Neural cell (in vitro differentiated cells): Measurements from ENCODE around the gene P2RX1. TPM values are rescaled to one million over a fixed set of nuclear protein-coding genes. Genes with fewer than 3 reads are reported as not detected.
"Not testable (repeated sequence)": the region's sequence is repeated elsewhere in the genome, so short reads cannot be mapped to it uniquely, and the experiment has no call there.

Source experiments
- H2AFZ ChIP-seq: fragments of 200-600, 300-800 bp; sonication (generic), shearing (Covaris generic); 2 replicates; pipeline ENCODE4 v1.6.0; 2014; ENCODE audit warnings: low read depth, mild to moderate bottlenecking, antibody characterized with exemption, low read length, moderate library complexity
- H3F3A ChIP-seq: fragments of 200-600 bp; shearing (Covaris generic); 2 replicates; pipeline ENCODE4 v1.6.1; 2016; ENCODE audit warnings: mild to moderate bottlenecking, moderate library complexity, mixed read lengths, antibody characterized with exemption, low read length; ENCODE audit not compliant: insufficient read depth, poor library complexity, severe bottlenecking
- H3K27ac ChIP-seq: fragments of 200-600, 300-800 bp; sonication (generic), shearing (Covaris generic); 2 replicates; pipeline ENCODE4 v1.5.1; 2014; ENCODE audit warnings: mild to moderate bottlenecking, low read length, moderate library complexity
- H3K27me3 ChIP-seq: fragments of 300-800, 200-600 bp; sonication (generic), shearing (Covaris generic); 2 replicates; pipeline ENCODE4 v1.6.0; 2014; ENCODE audit warnings: mild to moderate bottlenecking, low read depth, low read length, moderate library complexity; ENCODE audit not compliant: insufficient read depth
- H3K36me3 ChIP-seq: fragments of 300-800, 200-600 bp; sonication (generic), shearing (Covaris generic); 2 replicates; pipeline ENCODE4 v1.5.1; 2014; ENCODE audit warnings: mild to moderate bottlenecking, antibody characterized with exemption, low read length, moderate library complexity; ENCODE audit not compliant: insufficient read depth
- H3K4me2 ChIP-seq: fragments of 300-800, 200-600 bp; sonication (generic), shearing (Covaris generic); 2 replicates; pipeline ENCODE4 v1.6.0; 2014; ENCODE audit warnings: mild to moderate bottlenecking, low read length
- H3K4me3 ChIP-seq: fragments of 300-800, 200-600 bp; sonication (generic), shearing (Covaris generic); 2 replicates; pipeline ENCODE4 v1.5.1; 2014; ENCODE audit warnings: mild to moderate bottlenecking, low read length, moderate library complexity
- H3K79me2 ChIP-seq: fragments of 200-600 bp; shearing (Covaris generic); replicated peaks from 2 replicates; pipeline ENCODE4 v1.6.0; 2014; ENCODE audit warnings: mild to moderate bottlenecking, low read length, moderate library complexity; ENCODE audit not compliant: insufficient read depth
- H3K9ac ChIP-seq: fragments of 300-800, 200-600 bp; sonication (generic), shearing (Covaris generic); 2 replicates; pipeline ENCODE4 v1.6.1; 2016; ENCODE audit warnings: mild to moderate bottlenecking, low read length, mixed read lengths
- H3K9me2 ChIP-seq: fragments of 200-600 bp; shearing (Covaris generic); 2 replicates; pipeline ENCODE4 v1.6.1; 2016; ENCODE audit warnings: mild to moderate bottlenecking, low read length, mixed read lengths; ENCODE audit not compliant: insufficient read depth
- H3K9me3 ChIP-seq: fragments of 200-600, 300-800 bp; sonication (generic), shearing (Covaris generic); 2 replicates; pipeline ENCODE4 v1.6.1; 2016; ENCODE audit warnings: mild to moderate bottlenecking, mixed run types, low read length, moderate library complexity, mixed read lengths
- H4K20me1 ChIP-seq: fragments of 200-600 bp; shearing (Covaris generic); 2 replicates; pipeline ENCODE4 v1.6.1; 2016; ENCODE audit warnings: mild to moderate bottlenecking, mixed run types; ENCODE audit not compliant: insufficient read depth
- CTCF ChIP-seq: fragments of 450-650 bp; IDR thresholded peaks from 2 replicates; pipeline ENCODE4 v1.5.1; 2014; ENCODE audit warnings: antibody characterized with exemption, mild to moderate bottlenecking, moderate library complexity; ENCODE audit not compliant: poor library complexity, severe bottlenecking
- EP300 ChIP-seq: fragments of 450-650 bp; conservative IDR thresholded peaks from 2 replicates; pipeline ENCODE4 v1.6.1; 2014; ENCODE audit warnings: antibody characterized with exemption, mild to moderate bottlenecking, moderate library complexity; ENCODE audit not compliant: poor library complexity, severe bottlenecking
- EZH2 ChIP-seq: fragments of 200-600, 300-800 bp; shearing (Covaris generic), sonication (generic); IDR thresholded peaks from 2 replicates; pipeline ENCODE4 v1.6.1; 2014; ENCODE audit warnings: antibody characterized with exemption, low read length, borderline replicate concordance, mild to moderate bottlenecking; ENCODE audit not compliant: insufficient read depth, poor library complexity, severe bottlenecking
- MXI1 ChIP-seq: fragments of 450-650 bp; conservative IDR thresholded peaks from 2 replicates; pipeline ENCODE4 v1.6.1; 2014; ENCODE audit warnings: antibody characterized with exemption, mild to moderate bottlenecking; ENCODE audit not compliant: poor library complexity, severe bottlenecking
- POLR2AphosphoS5 ChIP-seq: IDR thresholded peaks from 2 replicates; pipeline ENCODE4 v1.6.1; 2012
- RAD21 ChIP-seq: fragments of 450-650 bp; conservative IDR thresholded peaks from 2 replicates; pipeline ENCODE4 v1.6.1; 2014; ENCODE audit warnings: antibody characterized with exemption, mild to moderate bottlenecking, moderate library complexity
- REST ChIP-seq: IDR thresholded peaks from 2 replicates; pipeline ENCODE4 v1.6.1; 2012; ENCODE audit warnings: borderline replicate concordance
- SMC3 ChIP-seq: fragments of 450-650 bp; conservative IDR thresholded peaks from 2 replicates; pipeline ENCODE4 v1.6.1; 2014; ENCODE audit warnings: antibody characterized with exemption, mild to moderate bottlenecking, moderate library complexity; ENCODE audit not compliant: poor library complexity
- TAF1 ChIP-seq: IDR thresholded peaks from 2 replicates; pipeline ENCODE4 v1.6.1; 2012; ENCODE audit warnings: low read depth
- polyA plus RNA-seq: library from polyadenylated mRNA; depleted of rRNA; stranded (reverse); fragments of >200 nt; gene quantifications from 2 replicates; pipeline ENCODE4 v1.2.3, GENCODE V29; 2014

Gene P2RX1
- polyA plus RNA-seq, 1 donor from 2014 or later: not detected

- H3K79me2 ChIP-seq: no peaks in the 10 kb centered on the region
- H3K27ac ChIP-seq: no peak overlapping the region
- H3K4me2 ChIP-seq: no peak overlapping the region
- no peaks in the 10 kb centered on the region for H3K36me3 ChIP-seq
- H3K9me2 ChIP-seq: no peaks in the 10 kb centered on the region
- H2AFZ ChIP-seq: no peak overlapping the region
- H3K4me3 ChIP-seq: no peak overlapping the region
- no peak for TF ChIP-seq REST
- no peak for TF ChIP-seq EZH2
- no peak for TF ChIP-seq MXI1
- TF ChIP-seq SMC3: no peak
- TF ChIP-seq EP300: no peak
- H4K20me1 ChIP-seq: no peaks in the 10 kb centered on the region
- no peaks in the 10 kb centered on the region for H3K27me3 ChIP-seq
- no peaks in the 10 kb centered on the region for H3F3A ChIP-seq
- no peak overlapping the region for H3K9ac ChIP-seq
- H3K9me3 ChIP-seq: no peaks in the 10 kb centered on the region
These were observed 33.2 kb upstream of the P2RX1 start for GRCh38 chr17:3949418-3949817.

GRCh38 chr17:3948551-3948950 lies 32.3 kb upstream of the P2RX1 start:
- not testable (repeated sequence) for H3K27me3 ChIP-seq, H3K9me2 ChIP-seq

GRCh38 chr17:3947318-3947810 lies 31.1 kb upstream of the P2RX1 start:
- Histone ChIP-seq H3F3A (no peaks in the 10 kb centered on the region), H2AFZ (no peak overlapping the region), H3K36me3 (no peaks in the 10 kb centered on the region), H3K9ac (no peak overlapping the region), H3K4me2 (no peak overlapping the region), H3K4me3 (no peak overlapping the region), H3K27me3 (no peaks in the 10 kb centered on the region), H3K9me3 (no peaks in the 10 kb centered on the region), H4K20me1 (no peaks in the 10 kb centered on the region), H3K79me2 (no peaks in the 10 kb centered on the region), H3K9me2 (no peaks in the 10 kb centered on the region), H3K27ac (no peak overlapping the region)
- TF ChIP-seq SMC3: no peak
- no peak for TF ChIP-seq MXI1
- no peak for TF ChIP-seq REST
- no peak for TF ChIP-seq POLR2AphosphoS5
- no peak for TF ChIP-seq TAF1
- no peak for TF ChIP-seq RAD21
- no peak for TF ChIP-seq EZH2
- TF ChIP-seq EP300: no peak
- TF ChIP-seq CTCF: no peak

More at GRCh38 chr17:3948551-3948950, 32.3 kb upstream of the P2RX1 start:
- H3K4me3 ChIP-seq, H3K79me2 ChIP-seq, H3K9ac ChIP-seq, H3F3A ChIP-seq, H3K36me3 ChIP-seq, H3K27ac ChIP-seq, H4K20me1 ChIP-seq, H2AFZ ChIP-seq, H3K9me3 ChIP-seq, H3K4me2 ChIP-seq: not testable (repeated sequence)
